Measurements from ENCODE around the gene CSNK2A1.

Gene CSNK2A1

DNA sequence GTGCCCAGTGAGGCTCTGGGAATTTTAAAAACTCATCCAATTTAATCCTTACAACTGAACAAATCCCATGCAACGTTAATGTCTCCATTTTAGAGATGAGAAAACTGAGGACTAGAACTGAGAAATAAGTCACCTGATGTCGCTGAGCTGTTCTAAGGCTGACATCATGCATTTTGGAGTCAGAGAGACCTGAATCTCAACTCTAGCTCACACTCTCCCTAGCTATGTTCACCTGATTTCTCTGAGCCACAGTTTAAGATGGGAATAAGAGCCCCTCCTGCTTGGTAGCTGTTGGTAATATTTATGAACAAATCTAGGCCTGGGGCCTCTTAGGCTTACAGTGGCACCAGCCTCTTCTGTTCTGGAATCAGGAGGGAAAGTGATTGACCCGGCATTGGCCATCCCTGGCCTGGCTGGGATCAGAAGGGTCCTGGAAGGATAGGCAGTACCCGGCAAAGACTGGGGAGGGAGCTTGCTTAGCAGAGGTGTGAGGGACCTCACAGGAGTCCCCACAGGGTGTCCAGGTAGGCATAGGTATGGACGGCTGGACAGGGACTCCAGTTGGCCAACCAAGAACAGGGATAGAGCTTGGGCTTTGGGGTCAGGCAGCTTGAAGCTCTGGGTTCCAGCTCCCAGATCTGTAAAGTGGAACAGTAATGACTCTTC is 18.8 kb upstream of the CSNK2A1 start:
- H3K9ac ChIP-seq (ENCODE audit: low read length) = no peak overlapping the region
- H3K9me3 ChIP-seq (ENCODE audit: control insufficient read depth, insufficient read depth, low read depth, low read length) = no peaks in the 10 kb centered on the region

DNA sequence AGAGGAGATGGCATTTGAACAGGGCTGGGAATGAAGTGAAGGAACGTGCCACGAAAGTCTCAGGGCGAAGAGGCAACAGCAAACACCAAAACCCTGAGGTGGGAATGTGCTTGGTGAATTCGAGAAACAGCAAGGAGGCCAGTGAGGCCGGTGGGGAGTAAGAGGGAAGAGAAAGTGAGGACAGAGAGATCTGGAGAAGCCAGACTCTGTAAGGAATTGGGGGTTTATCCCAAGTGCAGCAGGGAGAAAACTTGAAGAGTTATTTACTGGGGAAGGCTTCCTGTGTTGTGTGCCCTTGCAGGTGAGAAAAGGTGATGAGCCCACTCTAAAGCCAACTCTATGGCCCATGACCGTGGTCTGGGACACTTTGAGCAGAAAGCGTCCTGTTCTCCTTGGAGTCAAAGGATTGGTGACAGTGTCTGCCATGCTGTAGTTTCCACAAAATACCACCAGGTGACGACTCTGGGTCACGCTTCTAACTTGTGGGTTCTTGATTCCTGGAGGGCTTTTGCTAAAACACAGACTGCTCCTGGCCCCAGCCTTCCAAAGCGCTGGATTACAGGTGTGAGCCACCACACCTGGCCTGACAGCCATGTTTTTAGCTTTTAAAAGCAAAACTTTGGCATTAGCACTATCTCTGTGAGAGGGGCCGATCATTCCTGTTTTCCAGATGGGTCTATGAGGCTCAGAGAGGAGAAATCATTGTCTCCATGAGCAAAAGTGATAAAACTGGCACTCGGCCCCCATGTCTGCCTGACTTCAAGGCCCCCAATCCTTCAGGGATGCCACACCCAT is 18.0 kb upstream of the CSNK2A1 start:
- Histone ChIP-seq H3K27ac (ENCODE audit: low read depth, low read length) (no peak overlapping the region), H3K9me3 (ENCODE audit: control insufficient read depth, insufficient read depth, low read depth, low read length) (no peaks in the 10 kb centered on the region), H3K27me3 (ENCODE audit: control insufficient read depth, insufficient read depth, low read length) (no peaks in the 10 kb centered on the region), H3K4me1 (ENCODE audit: control insufficient read depth, insufficient read depth, low read length) (no peaks in the 10 kb centered on the region), H3K36me3 (ENCODE audit: control insufficient read depth, insufficient read depth, low read length) (no peaks in the 10 kb centered on the region), H3K4me3 (ENCODE audit: low read depth, low read length) (no peak overlapping the region), H3K9ac (ENCODE audit: low read length) (no peak overlapping the region)

More for the DNA sequence above, 18.8 kb upstream of the CSNK2A1 start:
- Histone ChIP-seq H3K27ac (ENCODE audit: low read depth, low read length) (no peak overlapping the region), H3K27me3 (ENCODE audit: control insufficient read depth, insufficient read depth, low read length) (no peaks in the 10 kb centered on the region), H3K4me1 (ENCODE audit: control insufficient read depth, insufficient read depth, low read length) (no peaks in the 10 kb centered on the region), H3K4me3 (ENCODE audit: low read depth, low read length) (no peak overlapping the region), H3K36me3 (ENCODE audit: control insufficient read depth, insufficient read depth, low read length) (no peaks in the 10 kb centered on the region)

- no peaks in the 10 kb centered on the region for H3K27me3 ChIP-seq (ENCODE audit: control insufficient read depth, insufficient read depth, low read length)
- no peaks in the 10 kb centered on the region for H3K9me3 ChIP-seq (ENCODE audit: control insufficient read depth, insufficient read depth, low read depth, low read length)
- H3K27ac ChIP-seq (ENCODE audit: low read depth, low read length) = no peak overlapping the region
- H3K4me3 ChIP-seq (ENCODE audit: low read depth, low read length) = no peak overlapping the region
- no peaks in the 10 kb centered on the region for H3K36me3 ChIP-seq (ENCODE audit: control insufficient read depth, insufficient read depth, low read length)
- H3K4me1 ChIP-seq (ENCODE audit: control insufficient read depth, insufficient read depth, low read length) = peaks cover 4% of the 10 kb centered on the region; the same call in 1 of the 2 replicates
- no peak overlapping the region for H3K9ac ChIP-seq (ENCODE audit: low read length)
Observed at GRCh38 chr20:560680-561079, 17.1 kb upstream of the CSNK2A1 start.

DNA sequence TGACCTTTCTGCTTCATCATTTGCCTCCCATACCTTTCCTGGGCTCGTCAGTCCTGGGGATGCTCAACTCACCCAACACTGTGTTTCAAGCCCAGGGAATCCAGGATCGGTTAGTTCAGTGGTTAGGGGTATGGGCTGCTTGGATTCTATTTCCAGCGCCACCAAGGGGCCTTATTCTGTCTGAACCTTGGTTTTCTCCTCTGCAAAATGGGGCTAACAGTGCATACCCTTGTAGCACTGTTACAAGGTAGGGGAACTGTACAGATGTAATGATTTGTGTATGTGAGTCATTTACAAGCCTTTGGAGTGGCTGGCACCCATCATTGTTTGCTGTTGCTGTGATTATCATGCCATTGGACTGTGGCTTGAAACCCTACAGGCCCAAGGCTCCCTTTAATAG is 14.5 kb upstream of the CSNK2A1 start:
- Histone ChIP-seq H3K4me3 (ENCODE audit: low read depth, low read length) (no peak overlapping the region), H3K9ac (ENCODE audit: low read length) (no peak overlapping the region), H3K36me3 (ENCODE audit: control insufficient read depth, insufficient read depth, low read length) (no peaks in the 10 kb centered on the region), H3K27ac (ENCODE audit: low read depth, low read length) (no peak overlapping the region), H3K27me3 (ENCODE audit: control insufficient read depth, insufficient read depth, low read length) (peaks cover 6% of the 10 kb centered on the region; the same call in 1 of the 2 replicates), H3K4me1 (ENCODE audit: control insufficient read depth, insufficient read depth, low read length) (peaks cover 4% of the 10 kb centered on the region; the same call in 1 of the 2 replicates), H3K9me3 (ENCODE audit: control insufficient read depth, insufficient read depth, low read depth, low read length) (no peaks in the 10 kb centered on the region)

GRCh38 chr20:556984-557383 is 13.4 kb upstream of the CSNK2A1 start:
- no peak overlapping the region for H3K27ac ChIP-seq (ENCODE audit: low read depth, low read length)
- H3K27me3 ChIP-seq (ENCODE audit: control insufficient read depth, insufficient read depth, low read length) = peaks cover 6% of the 10 kb centered on the region; the same call in 1 of the 2 replicates
- no peak overlapping the region for H3K4me3 ChIP-seq (ENCODE audit: low read depth, low read length)
- no peak overlapping the region for H3K9ac ChIP-seq (ENCODE audit: low read length)
- peaks cover 4% of the 10 kb centered on the region; the same call in 1 of the 2 replicates for H3K4me1 ChIP-seq (ENCODE audit: control insufficient read depth, insufficient read depth, low read length)
- no peaks in the 10 kb centered on the region for H3K9me3 ChIP-seq (ENCODE audit: control insufficient read depth, insufficient read depth, low read depth, low read length)
- no peaks in the 10 kb centered on the region for H3K36me3 ChIP-seq (ENCODE audit: control insufficient read depth, insufficient read depth, low read length)

GRCh38 chr20:555976-556385 is 12.4 kb upstream of the CSNK2A1 start:
- H3K27ac ChIP-seq (ENCODE audit: low read depth, low read length) = no peak overlapping the region
- H3K9me3 ChIP-seq (ENCODE audit: control insufficient read depth, insufficient read depth, low read depth, low read length) = no peaks in the 10 kb centered on the region
- H3K9ac ChIP-seq (ENCODE audit: low read length) = no peak overlapping the region
- no peaks in the 10 kb centered on the region for H3K36me3 ChIP-seq (ENCODE audit: control insufficient read depth, insufficient read depth, low read length)
- peaks cover 6% of the 10 kb centered on the region; the same call in 1 of the 2 replicates for H3K27me3 ChIP-seq (ENCODE audit: control insufficient read depth, insufficient read depth, low read length)
- no peak overlapping the region for H3K4me3 ChIP-seq (ENCODE audit: low read depth, low read length)
- H3K4me1 ChIP-seq (ENCODE audit: control insufficient read depth, insufficient read depth, low read length) = peaks cover 4% of the 10 kb centered on the region; the same call in 1 of the 2 replicates

DNA sequence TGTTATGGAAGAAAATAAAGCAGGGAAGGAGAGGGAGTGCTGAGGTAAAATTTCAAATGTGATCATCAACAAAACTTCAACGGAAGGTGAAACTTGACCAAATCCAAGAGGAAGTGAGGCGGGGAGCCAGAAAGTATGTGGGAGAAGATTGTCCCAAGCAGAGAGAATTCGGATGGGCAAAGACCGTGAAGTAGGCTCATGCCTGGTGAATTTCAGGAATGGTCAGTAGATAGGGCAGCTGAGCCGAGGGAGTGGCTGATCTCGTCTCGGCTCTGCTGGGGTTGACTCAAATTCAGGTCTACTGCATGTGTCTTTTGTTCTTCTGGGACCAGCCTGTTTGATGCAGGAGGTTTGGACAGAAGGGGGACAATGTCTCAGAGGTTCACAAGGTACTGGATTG is 7.0 kb upstream of the CSNK2A1 start:
- H3K36me3 ChIP-seq (ENCODE audit: control insufficient read depth, insufficient read depth, low read length) = no peaks in the 10 kb centered on the region
- H3K9ac ChIP-seq (ENCODE audit: low read length) = no peak overlapping the region
- peaks cover 22% of the 10 kb centered on the region for H3K27me3 ChIP-seq (ENCODE audit: control insufficient read depth, insufficient read depth, low read length)
- no peak overlapping the region for H3K27ac ChIP-seq (ENCODE audit: low read depth, low read length)
- no peak overlapping the region for H3K4me3 ChIP-seq (ENCODE audit: low read depth, low read length)
- no peaks in the 10 kb centered on the region for H3K4me1 ChIP-seq (ENCODE audit: control insufficient read depth, insufficient read depth, low read length)
- no peaks in the 10 kb centered on the region for H3K9me3 ChIP-seq (ENCODE audit: control insufficient read depth, insufficient read depth, low read depth, low read length)

DNA sequence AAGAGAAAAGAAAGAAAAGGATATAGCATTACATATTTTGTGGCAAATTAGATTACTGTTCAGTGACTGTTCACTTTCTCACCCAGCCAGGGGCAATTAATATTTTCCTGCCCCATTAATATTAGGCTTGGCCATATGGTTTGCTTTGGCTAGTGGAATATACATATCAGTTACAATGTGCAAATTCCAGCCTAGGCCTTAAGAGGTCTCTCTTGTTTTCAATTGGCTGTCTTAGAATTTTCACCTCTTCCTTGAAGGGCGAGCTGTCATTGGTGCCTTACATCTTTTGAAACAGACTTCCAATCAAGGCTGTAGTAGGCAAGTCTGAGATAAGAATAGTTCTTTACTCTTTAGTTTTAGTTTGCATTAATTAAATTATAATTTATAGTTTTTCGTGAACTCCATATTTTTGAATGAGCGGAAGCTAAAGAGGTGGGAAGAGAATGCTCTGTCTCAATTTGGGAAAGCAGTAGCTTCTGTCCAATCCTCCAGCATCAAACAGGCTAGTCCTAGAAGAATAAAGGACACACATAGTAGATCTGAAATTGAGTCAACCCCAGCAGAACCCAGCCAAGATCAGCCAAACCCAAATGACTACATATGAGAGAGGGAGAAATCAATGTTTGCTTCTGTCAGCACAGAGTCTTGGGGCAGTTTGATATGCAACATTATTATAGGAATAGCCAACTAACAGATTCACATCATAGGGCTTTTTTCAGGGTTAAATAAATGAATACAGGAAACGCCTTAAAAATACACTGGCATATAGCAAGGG is 6.3 kb upstream of the CSNK2A1 start:
- Histone ChIP-seq H3K4me1 (ENCODE audit: control insufficient read depth, insufficient read depth, low read length) (no peaks in the 10 kb centered on the region), H3K4me3 (ENCODE audit: low read depth, low read length) (no peak overlapping the region)

GRCh38 chr20:548906-549305 is 5.3 kb upstream of the CSNK2A1 start:
- Histone ChIP-seq H3K9me3 (ENCODE audit: control insufficient read depth, insufficient read depth, low read depth, low read length) (no peaks in the 10 kb centered on the region), H3K9ac (ENCODE audit: low read length) (no peak overlapping the region), H3K27me3 (ENCODE audit: control insufficient read depth, insufficient read depth, low read length) (peaks cover 20% of the 10 kb centered on the region), H3K36me3 (ENCODE audit: control insufficient read depth, insufficient read depth, low read length) (no peaks in the 10 kb centered on the region), H3K4me1 (ENCODE audit: control insufficient read depth, insufficient read depth, low read length) (no peaks in the 10 kb centered on the region), H3K4me3 (ENCODE audit: low read depth, low read length) (no peak overlapping the region), H3K27ac (ENCODE audit: low read depth, low read length) (no peak overlapping the region)

More for the DNA sequence above, 6.3 kb upstream of the CSNK2A1 start:
- H3K9ac ChIP-seq (ENCODE audit: low read length) = no peak overlapping the region
- no peaks in the 10 kb centered on the region for H3K9me3 ChIP-seq (ENCODE audit: control insufficient read depth, insufficient read depth, low read depth, low read length)
- H3K36me3 ChIP-seq (ENCODE audit: control insufficient read depth, insufficient read depth, low read length) = no peaks in the 10 kb centered on the region
- peaks cover 24% of the 10 kb centered on the region for H3K27me3 ChIP-seq (ENCODE audit: control insufficient read depth, insufficient read depth, low read length)
- H3K27ac ChIP-seq (ENCODE audit: low read depth, low read length) = no peak overlapping the region

- no peaks in the 10 kb centered on the region for H3K36me3 ChIP-seq (ENCODE audit: control insufficient read depth, insufficient read depth, low read length)
- no peak overlapping the region for H3K9ac ChIP-seq (ENCODE audit: low read length)
- H3K9me3 ChIP-seq (ENCODE audit: control insufficient read depth, insufficient read depth, low read depth, low read length) = no peaks in the 10 kb centered on the region
- no peaks in the 10 kb centered on the region for H3K4me1 ChIP-seq (ENCODE audit: control insufficient read depth, insufficient read depth, low read length)
- no peak overlapping the region for H3K4me3 ChIP-seq (ENCODE audit: low read depth, low read length)
- H3K27ac ChIP-seq (ENCODE audit: low read depth, low read length) = no peak overlapping the region
- peaks cover 20% of the 10 kb centered on the region for H3K27me3 ChIP-seq (ENCODE audit: control insufficient read depth, insufficient read depth, low read length)
Observed at GRCh38 chr20:547394-547793, 3.8 kb upstream of the CSNK2A1 start.
